ENCODE measurements around the gene CUX1.

CUX1 gene

DNA sequence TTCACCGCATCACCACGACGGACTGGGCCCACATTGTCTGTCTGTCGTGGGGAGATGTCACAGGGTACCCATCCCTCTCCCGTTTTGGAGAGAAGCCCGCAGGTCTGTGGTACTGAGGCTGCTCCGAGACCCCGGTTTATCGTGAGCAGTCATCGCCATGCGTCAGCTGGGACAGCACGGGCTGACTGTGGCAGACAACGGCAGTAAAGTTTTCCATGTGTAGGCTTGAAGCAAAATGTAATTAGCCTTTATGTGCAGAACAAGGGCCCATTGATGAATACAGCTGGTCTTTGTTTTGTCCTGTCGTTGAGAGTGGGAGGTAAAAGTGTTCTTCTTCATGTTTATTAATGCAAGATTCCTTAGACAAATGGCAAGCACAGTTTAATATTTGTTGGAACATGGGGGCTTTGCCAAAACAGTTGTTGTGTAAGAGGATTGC, 301.8 kb downstream of the CUX1 start:
- Histone ChIP-seq H3K4me1 (ENCODE audit: control insufficient read depth in 1 of 2, insufficient read depth in 1 of 2, low read depth in 1 of 2, low read length in 1 of 2) (peaks cover 15 to 17% of the 10 kb centered on the region in 2 experiments), H3K27ac (no peak overlapping the region), H3K4me3 (ENCODE audit: low read depth in 1 of 2, low read length in 1 of 2) (no peak overlapping the region), H3K27me3 (no peaks in the 10 kb centered on the region), H3K9me3 (no peaks in the 10 kb centered on the region), H3K36me3 (peaks cover 76% of the 10 kb centered on the region)
- TF ChIP-seq, protein P1, sequence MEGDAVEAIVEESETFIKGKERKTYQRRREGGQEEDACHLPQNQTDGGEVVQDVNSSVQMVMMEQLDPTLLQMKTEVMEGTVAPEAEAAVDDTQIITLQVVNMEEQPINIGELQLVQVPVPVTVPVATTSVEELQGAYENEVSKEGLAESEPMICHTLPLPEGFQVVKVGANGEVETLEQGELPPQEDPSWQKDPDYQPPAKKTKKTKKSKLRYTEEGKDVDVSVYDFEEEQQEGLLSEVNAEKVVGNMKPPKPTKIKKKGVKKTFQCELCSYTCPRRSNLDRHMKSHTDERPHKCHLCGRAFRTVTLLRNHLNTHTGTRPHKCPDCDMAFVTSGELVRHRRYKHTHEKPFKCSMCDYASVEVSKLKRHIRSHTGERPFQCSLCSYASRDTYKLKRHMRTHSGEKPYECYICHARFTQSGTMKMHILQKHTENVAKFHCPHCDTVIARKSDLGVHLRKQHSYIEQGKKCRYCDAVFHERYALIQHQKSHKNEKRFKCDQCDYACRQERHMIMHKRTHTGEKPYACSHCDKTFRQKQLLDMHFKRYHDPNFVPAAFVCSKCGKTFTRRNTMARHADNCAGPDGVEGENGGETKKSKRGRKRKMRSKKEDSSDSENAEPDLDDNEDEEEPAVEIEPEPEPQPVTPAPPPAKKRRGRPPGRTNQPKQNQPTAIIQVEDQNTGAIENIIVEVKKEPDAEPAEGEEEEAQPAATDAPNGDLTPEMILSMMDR (IDR thresholded peaks at IDR 0.05), result no peak

DNA sequence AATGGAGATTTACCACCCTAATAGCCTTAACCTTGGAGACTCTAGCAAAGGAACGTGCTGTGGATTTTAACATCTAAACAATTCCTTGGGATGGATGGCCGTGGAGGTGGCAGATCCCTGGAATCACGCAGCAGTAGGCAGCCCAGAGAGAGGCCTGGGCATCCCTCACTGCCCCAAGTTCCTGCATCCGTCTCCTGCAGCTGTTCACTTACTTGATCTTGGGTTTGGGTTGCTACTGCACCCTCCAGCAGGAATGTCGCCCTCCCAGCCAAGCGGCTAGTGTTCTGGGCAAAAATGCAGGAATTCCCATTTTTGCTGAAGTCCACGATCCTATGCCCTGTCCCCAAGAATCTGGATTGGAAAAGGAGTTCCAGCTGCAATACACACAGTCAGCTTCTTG, 302.5 kb downstream of the CUX1 start:
- H3K4me1 ChIP-seq (ENCODE audit: control insufficient read depth in 1 of 2, insufficient read depth in 1 of 2, low read depth in 1 of 2, low read length in 1 of 2), result peaks cover 15 to 17% of the 10 kb centered on the region in 2 experiments
- TF ChIP-seq, protein P1 (IDR thresholded peaks at IDR 0.05), result no peak
- H3K9me3 ChIP-seq, result no peaks in the 10 kb centered on the region
- H3K4me3 ChIP-seq (ENCODE audit: low read depth in 1 of 2, low read length in 1 of 2), result no peak overlapping the region
- H3K36me3 ChIP-seq, result peaks cover 76% of the 10 kb centered on the region
- no peaks in the 10 kb centered on the region for H3K27me3 ChIP-seq
- no peak overlapping the region for H3K27ac ChIP-seq

DNA sequence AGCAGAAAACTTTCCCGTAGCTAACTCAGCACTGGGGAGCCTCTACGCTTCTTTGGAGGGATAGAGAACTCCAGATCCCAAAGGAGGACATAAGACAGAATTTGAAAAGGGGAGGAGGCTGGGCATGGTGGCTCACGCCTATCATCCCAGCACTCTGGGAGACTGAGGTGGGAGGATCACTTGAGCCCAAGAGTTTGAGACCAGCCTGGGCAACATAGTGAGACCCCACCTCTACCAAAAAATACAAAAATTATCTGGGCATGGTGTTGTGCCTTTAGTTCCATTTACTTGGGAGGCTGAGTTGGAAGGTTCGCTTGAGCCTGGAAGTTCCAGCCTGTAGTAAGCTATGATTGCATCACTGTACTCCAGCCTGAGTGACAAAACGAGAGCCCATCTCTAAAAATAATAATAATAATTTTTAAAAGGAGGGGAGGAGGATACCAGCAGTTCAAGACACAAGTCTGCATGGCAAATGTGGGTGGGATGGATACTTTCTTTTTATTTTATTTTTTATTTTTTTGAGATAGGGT, 303.3 kb downstream of the CUX1 start:
- TF ChIP-seq, protein P1 (IDR thresholded peaks at IDR 0.05), result no peak
- Histone ChIP-seq H3K9me3 (no peaks in the 10 kb centered on the region), H3K27ac (peak overlapping the region; percentile 60), H3K4me3 (ENCODE audit: low read depth in 1 of 2, low read length in 1 of 2) (no peak overlapping the region), H3K4me1 (ENCODE audit: control insufficient read depth in 1 of 2, insufficient read depth in 1 of 2, low read depth in 1 of 2, low read length in 1 of 2) (peaks cover 15 to 17% of the 10 kb centered on the region in 2 experiments), H3K27me3 (no peaks in the 10 kb centered on the region), H3K36me3 (peaks cover 74% of the 10 kb centered on the region)

DNA sequence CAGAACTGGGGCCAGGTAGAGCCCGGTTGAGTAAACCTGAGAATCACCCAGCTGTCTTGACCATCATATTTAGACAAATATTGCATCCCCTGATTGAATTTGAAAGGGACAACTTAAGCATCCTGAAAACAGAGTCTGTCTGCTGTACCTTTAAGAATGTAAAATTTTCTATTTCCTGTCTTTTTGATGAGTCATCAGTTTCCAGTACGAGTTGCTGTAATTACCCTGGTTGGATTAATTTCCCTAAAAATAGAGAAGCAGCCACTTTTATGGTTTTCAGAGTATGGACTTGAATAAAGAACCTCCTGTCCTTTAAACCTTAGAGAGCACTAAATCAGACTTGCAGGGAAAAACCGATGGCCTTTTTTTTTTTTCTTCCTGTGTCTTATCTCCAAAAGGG, 304.6 kb downstream of the CUX1 start:
- Histone ChIP-seq H3K4me3 (ENCODE audit: low read depth in 1 of 2, low read length in 1 of 2) (no peak overlapping the region), H3K4me1 (ENCODE audit: control insufficient read depth in 1 of 2, insufficient read depth in 1 of 2, low read depth in 1 of 2, low read length in 1 of 2) (peaks cover 15 to 17% of the 10 kb centered on the region in 2 experiments), H3K27ac (peak overlapping the region; percentile 60), H3K9me3 (no peaks in the 10 kb centered on the region), H3K27me3 (no peaks in the 10 kb centered on the region), H3K36me3 (peaks cover 73% of the 10 kb centered on the region)
- TF ChIP-seq, protein P1 (IDR thresholded peaks at IDR 0.05), result no peak

DNA sequence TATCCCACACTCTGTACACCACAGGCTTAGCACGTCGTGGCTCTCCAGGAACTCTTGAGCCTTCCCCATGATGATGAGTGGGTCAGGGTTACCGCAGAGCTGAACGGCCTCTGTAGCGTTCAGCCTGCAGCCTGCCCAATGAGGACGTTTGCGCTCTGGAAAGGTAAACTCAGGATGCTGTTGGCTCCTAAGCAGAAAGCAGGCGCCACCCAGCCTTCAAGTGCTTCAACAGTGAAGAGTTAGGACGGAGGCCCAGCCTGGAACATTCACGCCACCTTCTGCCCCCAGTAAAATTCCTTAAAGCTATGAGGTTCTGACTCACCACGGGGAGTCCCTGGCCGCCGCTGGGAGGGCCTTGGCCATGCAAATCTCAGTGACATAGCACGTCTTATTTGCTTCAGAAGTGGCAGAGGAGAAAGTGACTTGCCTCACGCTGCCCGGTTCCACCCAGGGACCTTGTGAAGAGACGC, 307.7 kb downstream of the CUX1 start:
- H3K36me3 ChIP-seq, result peaks cover 66% of the 10 kb centered on the region
- H3K4me1 ChIP-seq (ENCODE audit: control insufficient read depth in 1 of 2, insufficient read depth in 1 of 2, low read depth in 1 of 2, low read length in 1 of 2), result peaks cover 15 to 17% of the 10 kb centered on the region in 2 experiments
- H3K27ac ChIP-seq, result no peak overlapping the region
- H3K27me3 ChIP-seq, result no peaks in the 10 kb centered on the region
- no peak overlapping the region for H3K4me3 ChIP-seq (ENCODE audit: low read depth in 1 of 2, low read length in 1 of 2)
- TF ChIP-seq, protein P1 (IDR thresholded peaks at IDR 0.05), result no peak
- no peaks in the 10 kb centered on the region for H3K9me3 ChIP-seq

All from neutrophil (primary cell).